RPMI8226 (cell line): ENCODE measurements around the gene MARCHF4.

ENCODE experiments used
- DNase-seq: peaks from one replicate; pipeline ENCODE4 v3.0.0-alpha.2; 2015

The MARCHF4 gene

GRCh38 chr2:216348756-216349308 lies 23.5 kb downstream of the MARCHF4 start:
- no peak for DNase-seq

- DNase-seq, result no peak
Measured at GRCh38 chr2:216346781-216347180, 25.5 kb downstream of the MARCHF4 start.

DNA sequence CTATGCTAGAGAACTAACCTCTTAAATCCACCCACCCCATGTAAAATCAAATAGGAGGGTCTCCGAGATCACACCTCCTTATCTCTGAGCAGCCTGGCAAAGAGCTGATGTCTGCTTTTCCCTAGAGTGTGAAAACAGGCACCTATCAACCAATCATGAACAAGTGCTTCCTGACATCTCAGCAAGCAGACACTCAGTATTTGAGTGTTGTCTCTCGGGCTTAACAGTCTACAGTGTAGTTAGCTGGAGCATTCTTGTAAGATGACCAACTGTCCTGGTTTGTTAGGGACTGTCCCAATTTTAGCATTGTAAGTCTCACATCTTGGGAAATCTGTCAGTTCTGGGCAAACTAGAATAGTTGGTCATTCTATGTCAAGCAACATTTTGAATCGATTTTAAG lies 26.4 kb downstream of the MARCHF4 start:
- DNase-seq, result no peak

DNA sequence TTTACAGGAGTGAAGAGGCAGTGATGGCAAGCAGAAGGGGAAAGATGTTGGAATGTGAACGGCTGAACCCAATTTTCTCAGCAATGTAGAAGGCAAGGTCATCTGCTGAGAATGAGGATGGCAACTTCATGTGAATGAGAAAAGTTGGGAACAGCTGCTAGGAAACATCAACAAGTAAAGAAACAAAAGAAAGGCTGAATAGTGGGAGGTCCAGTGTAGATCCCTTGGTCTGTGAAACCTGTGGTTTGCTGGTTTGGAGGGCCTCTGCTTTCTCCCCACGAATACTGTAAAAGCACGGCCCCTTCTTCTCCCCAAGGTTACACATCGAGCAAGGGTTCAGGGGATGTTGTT lies 27.4 kb downstream of the MARCHF4 start:
- no peak for DNase-seq

DNA sequence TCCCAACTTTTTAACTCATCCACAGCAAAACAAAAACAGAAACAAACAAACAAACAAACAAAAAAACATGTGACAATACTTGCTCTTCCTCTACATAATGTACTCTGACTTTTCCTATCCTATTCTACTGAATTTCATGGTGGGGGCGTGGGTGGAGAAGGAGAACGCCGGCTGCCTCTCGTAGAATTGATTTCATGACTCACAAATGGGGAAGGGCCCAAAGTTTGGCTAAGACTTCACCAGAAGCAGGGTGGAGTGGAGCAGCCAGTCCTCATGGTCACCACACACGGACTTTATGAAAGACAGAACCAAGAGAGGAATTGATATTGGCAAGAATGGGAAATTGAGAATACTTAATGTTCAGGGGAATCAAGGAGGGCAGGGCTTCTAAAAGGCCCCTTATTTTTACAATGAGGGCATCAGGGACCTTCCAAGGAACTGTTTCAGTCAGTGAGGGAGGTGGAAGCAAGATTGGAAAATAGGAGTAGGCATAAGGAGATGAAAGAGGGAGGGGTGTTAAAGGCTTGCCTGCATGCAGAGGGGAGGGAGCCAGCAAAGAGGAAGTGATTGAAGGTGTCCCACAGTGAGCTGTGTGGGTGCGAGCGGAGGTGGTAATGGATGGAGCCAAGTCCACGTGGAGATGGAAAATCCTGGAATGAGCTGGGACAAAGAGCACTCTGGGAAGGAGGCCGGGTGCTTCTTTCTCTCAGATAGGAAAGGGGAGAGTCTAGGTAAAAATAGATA lies 27.9 kb downstream of the MARCHF4 start:
- DNase-seq, result no peak

- no peak for DNase-seq
Measured at GRCh38 chr2:216343221-216343980, 28.9 kb downstream of the MARCHF4 start.

- DNase-seq, result no peak
Measured at GRCh38 chr2:216341121-216341520, 31.2 kb downstream of the MARCHF4 start.

- DNase-seq, result no peak
Measured at GRCh38 chr2:216340280-216340631, 32.0 kb downstream of the MARCHF4 start.

GRCh38 chr2:216339456-216340279 lies 32.6 kb downstream of the MARCHF4 start:
- DNase-seq, result no peak

DNA sequence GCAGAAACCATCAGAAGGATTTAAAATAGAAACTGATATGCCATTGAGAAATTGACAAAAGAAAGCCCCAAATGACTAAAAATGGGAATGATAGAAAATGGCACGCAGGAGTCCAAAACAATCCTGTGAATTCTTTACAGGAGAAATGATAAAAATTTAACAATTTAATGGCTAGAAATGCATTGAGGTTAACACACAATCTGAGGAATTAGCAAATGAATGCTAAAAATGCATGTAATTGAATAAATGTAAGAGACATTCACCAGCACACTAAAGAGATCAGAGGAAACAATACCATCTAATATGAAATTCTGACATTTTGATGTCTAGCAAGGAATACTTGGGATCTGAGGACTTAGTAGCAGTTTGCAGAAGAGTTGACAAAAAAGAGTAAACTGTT lies 37.0 kb downstream of the MARCHF4 start:
- no peak for DNase-seq

DNA sequence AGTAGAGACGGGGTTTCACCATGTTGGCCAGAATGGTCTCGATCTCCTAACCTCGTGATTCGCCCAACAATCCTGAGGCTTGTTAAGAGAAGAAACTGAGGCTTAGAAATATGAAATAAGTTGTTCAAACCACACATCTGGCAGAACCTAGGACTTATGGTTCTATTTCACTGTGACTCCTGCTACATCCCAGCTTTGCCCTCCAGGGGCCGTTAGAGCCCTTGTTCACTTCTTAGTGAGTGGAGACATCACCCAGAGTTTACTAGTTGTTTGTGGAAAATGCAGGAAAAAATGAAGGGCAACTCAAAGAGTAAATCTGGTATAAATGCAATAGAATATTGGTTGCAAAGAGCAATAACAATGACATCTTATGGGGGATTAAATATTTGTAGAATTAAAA lies 43.9 kb downstream of the MARCHF4 start:
- DNase-seq, result no peak

GRCh38 chr2:216327447-216327935 lies 44.8 kb downstream of the MARCHF4 start:
- DNase-seq, result no peak
